ENCODE results near the gene RAB36.

GRCh38 chr22:23137468-23137867 lies 7.8 kb upstream of the RAB36 start:
- TF ChIP-seq ZNF274 (IDR thresholded peaks at IDR 0.05; ENCODE audit: low read depth, low read length) = no peak
- no peak for TF ChIP-seq YY1 (IDR thresholded peaks at IDR 0.05; ENCODE audit: insufficient read depth, insufficient read length)
- TF ChIP-seq SUZ12 (IDR thresholded peaks at IDR 0.05; ENCODE audit: extremely low read depth, insufficient read depth, insufficient read length) = no peak

All from NT2/D1 (cell line).